Calu3 (cell line): ENCODE results near the gene CCL18. TPM values are rescaled to one million over a fixed set of nuclear protein-coding genes. Genes with fewer than 3 reads are reported as not detected.
"Not testable (repeated sequence)": the region's sequence is repeated elsewhere in the genome, so short reads cannot be mapped to it uniquely, and the experiment has no call there.

Source experiments
- BruUV-seq: library from RNA; stranded (reverse); fragments of 400-500 nt; replicated peaks from 2 replicates; lab custom pipeline; 2021; lab: Mats Ljungman, UMichigan
- CTCF ChIA-PET: fragments of 300-600 bp; sonication (Branson Sonifier 250); formaldehyde crosslinking; loops from one replicate; lab custom pipeline; 2022; ENCODE audit warnings: antibody characterized with exemption; lab: Charles Lee
- DNase-seq: peaks from one replicate; pipeline ENCODE4 v3.0.0; 2022
- H3K27ac Mint-ChIP-seq: one replicate; pipeline ENCODE4 v1.8.0; 2022; ENCODE audit warnings: mixed read lengths; ENCODE audit not compliant: unreplicated experiment
- H3K27me3 Mint-ChIP-seq: one replicate; pipeline ENCODE4 v1.8.0; 2022; ENCODE audit warnings: mixed read lengths; ENCODE audit not compliant: unreplicated experiment
- H3K36me3 Mint-ChIP-seq: one replicate; pipeline ENCODE4 v1.8.0; 2022; ENCODE audit warnings: mild to moderate bottlenecking, moderate library complexity, mixed read lengths; ENCODE audit not compliant: insufficient read depth, unreplicated experiment
- H3K4me1 Mint-ChIP-seq: one replicate; pipeline ENCODE4 v1.8.0; 2022; ENCODE audit warnings: mild to moderate bottlenecking, low read depth, mixed read lengths; ENCODE audit not compliant: unreplicated experiment
- H3K4me3 Mint-ChIP-seq: one replicate; pipeline ENCODE4 v1.8.0; 2022; ENCODE audit warnings: mild to moderate bottlenecking, low read depth, moderate library complexity, mixed read lengths; ENCODE audit not compliant: unreplicated experiment
- H3K9me3 Mint-ChIP-seq: one replicate; pipeline ENCODE4 v1.8.0; 2022; ENCODE audit warnings: low read depth, mixed read lengths; ENCODE audit not compliant: unreplicated experiment
- intact Hi-C: fragments of 100-400 bp; cut with micrococcal nuclease; formaldehyde crosslinking; loops from one replicate; pipeline ENCODE4 v1.10.0; 2022; ENCODE audit not compliant: unreplicated experiment
- total RNA-seq: library from RNA; stranded (reverse); gene quantifications from 2 replicates; pipeline ENCODE4 v1.2.3, GENCODE V29; 2022
- TF ChIP-seq, protein P1 (sequence below): fragments of 200-600 bp; IDR thresholded peaks from one replicate; pipeline ENCODE4 v1.8.0; 2022; ENCODE audit warnings: antibody characterized with exemption; ENCODE audit not compliant: unreplicated experiment

The CCL18 gene
- total RNA-seq, 1 experiment from 2014 or later = not detected

DNA sequence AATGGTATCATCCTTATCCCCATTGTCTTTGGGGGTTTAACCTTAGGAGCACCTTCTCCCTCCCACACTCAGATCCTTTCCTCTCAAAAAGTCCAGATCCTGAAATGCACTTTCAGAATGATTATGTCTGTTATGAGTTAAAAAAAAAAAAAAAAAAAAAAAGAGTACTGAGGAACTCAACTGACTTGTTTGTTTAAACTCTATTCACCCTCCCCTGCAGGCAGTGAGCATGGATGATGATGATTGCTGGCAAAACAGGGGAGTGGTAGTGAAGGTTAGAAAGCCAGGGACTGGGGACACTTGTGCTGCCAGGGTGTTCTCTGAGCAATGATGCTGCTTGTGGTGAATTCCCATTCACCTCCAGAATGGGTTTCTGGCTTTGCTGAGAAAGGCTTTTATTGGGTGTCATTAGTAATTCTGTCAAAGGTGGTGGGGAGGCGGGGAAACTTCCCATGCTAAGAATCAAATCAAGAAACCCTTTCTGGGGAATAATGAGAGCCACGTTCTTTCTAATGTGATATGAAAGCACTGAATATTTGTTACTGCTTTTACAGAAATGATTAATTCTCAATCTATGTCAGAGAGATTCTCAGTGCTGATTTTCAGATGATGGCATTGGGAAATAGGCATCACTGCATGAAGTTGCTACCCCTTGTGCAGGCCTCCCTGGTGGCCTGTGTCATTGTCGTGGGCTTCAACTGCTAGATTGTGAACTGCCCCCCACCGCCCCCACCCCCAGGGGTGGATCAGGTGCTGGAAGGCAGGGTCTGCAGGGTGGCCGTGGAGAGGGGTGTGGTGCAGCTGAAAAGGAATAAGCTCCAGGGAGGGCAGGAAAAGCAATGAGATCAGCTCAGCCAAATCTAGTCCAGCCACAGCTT lies 53.7 kb downstream of the CCL18 start:
- no peak overlapping the region for H3K4me3 Mint-ChIP-seq
- no peaks in the 10 kb centered on the region for H3K36me3 Mint-ChIP-seq
- TF ChIP-seq, protein P1, sequence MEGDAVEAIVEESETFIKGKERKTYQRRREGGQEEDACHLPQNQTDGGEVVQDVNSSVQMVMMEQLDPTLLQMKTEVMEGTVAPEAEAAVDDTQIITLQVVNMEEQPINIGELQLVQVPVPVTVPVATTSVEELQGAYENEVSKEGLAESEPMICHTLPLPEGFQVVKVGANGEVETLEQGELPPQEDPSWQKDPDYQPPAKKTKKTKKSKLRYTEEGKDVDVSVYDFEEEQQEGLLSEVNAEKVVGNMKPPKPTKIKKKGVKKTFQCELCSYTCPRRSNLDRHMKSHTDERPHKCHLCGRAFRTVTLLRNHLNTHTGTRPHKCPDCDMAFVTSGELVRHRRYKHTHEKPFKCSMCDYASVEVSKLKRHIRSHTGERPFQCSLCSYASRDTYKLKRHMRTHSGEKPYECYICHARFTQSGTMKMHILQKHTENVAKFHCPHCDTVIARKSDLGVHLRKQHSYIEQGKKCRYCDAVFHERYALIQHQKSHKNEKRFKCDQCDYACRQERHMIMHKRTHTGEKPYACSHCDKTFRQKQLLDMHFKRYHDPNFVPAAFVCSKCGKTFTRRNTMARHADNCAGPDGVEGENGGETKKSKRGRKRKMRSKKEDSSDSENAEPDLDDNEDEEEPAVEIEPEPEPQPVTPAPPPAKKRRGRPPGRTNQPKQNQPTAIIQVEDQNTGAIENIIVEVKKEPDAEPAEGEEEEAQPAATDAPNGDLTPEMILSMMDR = no peak
- no TSS peak for BruUV-seq
- H3K4me1 Mint-ChIP-seq = no peaks in the 10 kb centered on the region
- intact Hi-C loops = no loop called here
- peaks cover 89% of the 10 kb centered on the region for H3K27me3 Mint-ChIP-seq
- H3K9me3 Mint-ChIP-seq = peaks cover 3% of the 10 kb centered on the region
- no peak overlapping the region for H3K27ac Mint-ChIP-seq
- CTCF ChIA-PET = interaction anchor here (0.6 kb wide), 1 partner anchor 587 kb away, joined by 3 read pairs; no protein-coding TSS in a partner anchor
- no peak for DNase-seq

DNA sequence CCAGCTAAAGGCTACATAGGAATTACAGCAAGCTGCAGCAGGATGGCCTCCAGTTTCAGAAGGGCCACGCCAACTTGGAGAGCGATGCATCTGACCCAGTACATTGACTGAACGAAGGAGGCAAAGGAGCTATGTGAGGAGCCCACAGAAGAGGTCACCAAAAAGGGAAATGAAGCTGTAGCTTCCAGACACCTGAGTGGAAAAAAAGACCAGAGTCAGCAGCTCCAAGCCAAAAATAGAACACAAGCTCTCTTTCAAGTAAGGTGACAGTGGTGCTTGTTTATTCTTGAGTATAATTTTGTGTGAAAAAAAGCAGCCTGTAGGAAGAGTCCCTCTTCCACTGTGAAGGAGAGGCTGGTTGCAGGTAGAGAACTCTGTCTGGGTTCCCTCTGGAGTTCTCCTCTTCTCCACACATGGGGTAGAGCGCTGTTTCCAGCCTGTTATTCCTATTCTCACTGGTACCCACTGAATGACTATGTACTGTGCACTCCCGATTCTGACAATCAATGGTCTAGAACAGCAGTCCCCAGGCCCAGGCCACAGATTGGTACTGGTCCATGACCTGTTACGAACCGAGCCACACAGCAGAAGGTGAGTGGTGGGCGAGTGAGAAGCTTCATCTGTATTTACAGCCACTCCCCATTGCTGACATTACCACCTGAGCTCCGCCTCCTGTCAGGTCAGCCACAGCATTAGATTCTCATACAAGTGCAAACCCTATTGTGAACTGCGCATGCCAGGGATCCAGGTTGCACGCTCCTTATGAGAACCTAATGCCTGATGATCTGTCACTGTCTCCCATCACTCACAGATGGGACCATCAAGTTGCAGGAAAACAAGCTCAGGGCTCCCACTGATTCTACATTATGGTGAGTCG lies 54.6 kb downstream of the CCL18 start:
- no TSS peak for BruUV-seq
- DNase-seq = no peak
- Mint-ChIP-seq H3K9me3 (peaks cover 3% of the 10 kb centered on the region), H3K27ac (no peak overlapping the region), H3K4me1 (no peaks in the 10 kb centered on the region), H3K36me3 (no peaks in the 10 kb centered on the region), H3K4me3 (no peak overlapping the region), H3K27me3 (peaks cover 93% of the 10 kb centered on the region)
- TF ChIP-seq, protein P1 = no peak
- CTCF ChIA-PET = no interaction called here
- intact Hi-C loops = no loop called here

DNA sequence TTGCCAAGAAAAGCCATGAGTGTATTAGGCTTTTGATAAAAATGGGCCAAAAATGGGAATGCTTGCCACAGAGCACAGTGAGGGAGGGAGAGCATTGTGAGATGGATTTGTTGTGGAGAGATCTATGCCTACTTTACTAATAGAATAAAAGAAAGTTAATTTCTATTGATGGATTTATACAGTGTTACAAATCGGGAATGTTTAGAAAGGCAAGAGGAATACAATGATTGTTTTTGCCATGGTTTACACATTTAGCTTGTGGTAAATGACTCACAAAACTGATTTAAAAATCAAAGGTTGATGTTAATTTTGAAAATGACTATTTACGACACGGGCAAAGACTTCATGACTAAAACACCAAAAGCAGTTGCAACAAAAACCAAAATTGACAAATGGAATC lies 56.1 kb downstream of the CCL18 start:
- TF ChIP-seq, protein P1 = no peak
- peaks cover 80% of the 10 kb centered on the region for H3K27me3 Mint-ChIP-seq
- CTCF ChIA-PET = interaction anchor here (1.8 kb wide), 1 partner anchor 92 kb away, joined by 3 read pairs; no protein-coding TSS in a partner anchor
- no peak overlapping the region for H3K4me3 Mint-ChIP-seq
- no peak overlapping the region for H3K27ac Mint-ChIP-seq
- intact Hi-C loops = no loop called here
- DNase-seq = no peak
- no peaks in the 10 kb centered on the region for H3K4me1 Mint-ChIP-seq
- no peaks in the 10 kb centered on the region for H3K36me3 Mint-ChIP-seq
- no peaks in the 10 kb centered on the region for H3K9me3 Mint-ChIP-seq
- no TSS peak for BruUV-seq

DNA sequence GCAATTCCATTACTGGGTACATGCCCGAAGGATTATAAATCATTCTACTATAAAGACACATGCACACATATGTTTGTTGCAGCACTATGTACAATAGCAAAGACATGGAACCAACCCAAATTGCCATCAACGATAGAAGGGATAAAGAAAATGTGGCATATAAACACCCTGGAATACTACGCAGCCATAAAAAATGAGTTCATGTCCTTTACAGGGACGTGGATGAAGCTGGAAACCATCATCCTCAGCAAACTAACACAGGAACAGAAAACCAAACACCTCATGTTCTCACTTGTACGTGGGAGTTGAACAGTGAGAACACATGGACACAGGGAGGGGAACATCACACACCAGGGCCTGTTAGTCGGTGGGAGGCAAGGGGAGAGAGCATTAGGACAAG lies 57.0 kb downstream of the CCL18 start:
- H3K27ac Mint-ChIP-seq, H3K4me1 Mint-ChIP-seq, DNase-seq, H3K9me3 Mint-ChIP-seq, BruUV-seq, H3K36me3 Mint-ChIP-seq, H3K4me3 Mint-ChIP-seq, intact Hi-C loops: not testable (repeated sequence)
- CTCF ChIA-PET = interaction anchor here (1.8 kb wide), 1 partner anchor 93 kb away, joined by 3 read pairs; no protein-coding TSS in a partner anchor
- peaks cover 72% of the 10 kb centered on the region for H3K27me3 Mint-ChIP-seq

Other genes with a start within 250 kb of the CCL18 start
- not detected in 2 replicates for gene HEATR9, start 195.4 kb upstream of the CCL18 start, total RNA-seq
- gene CCL5, start 183.9 kb upstream of the CCL18 start, total RNA-seq = 7.0 and 28.7 TPM in 2 replicates
- 6.2 and 6.5 TPM in 2 replicates for gene RDM1, start 133.5 kb upstream of the CCL18 start, total RNA-seq
- gene LYZL6, start 120.6 kb upstream of the CCL18 start, total RNA-seq = not detected in 2 replicates
- not detected in 2 replicates for gene CCL16, start 82.8 kb upstream of the CCL18 start, total RNA-seq
- gene CCL14, start 77.5 kb upstream of the CCL18 start, total RNA-seq = not detected in 2 replicates
- gene CCL15, start 62.7 kb upstream of the CCL18 start, total RNA-seq = 0.42 TPM in 1 of 2 replicates, not detected in the other
- not detected in 2 replicates for gene CCL23, start 46.3 kb upstream of the CCL18 start, total RNA-seq
- gene CCL3, start 25.9 kb downstream of the CCL18 start, total RNA-seq = not detected in 2 replicates
- not detected in 2 replicates for gene CCL4, start 39.6 kb downstream of the CCL18 start, total RNA-seq
- gene TBC1D3B, start 112.4 kb downstream of the CCL18 start, total RNA-seq = 71.6 and 73.5 TPM in 2 replicates
- not detected in 2 replicates for gene CCL3L1, start 132.5 kb downstream of the CCL18 start, total RNA-seq
- not detected in 2 replicates for gene CCL4L2, start 146.8 kb downstream of the CCL18 start, total RNA-seq
- gene TBC1D3I, start 200.3 kb downstream of the CCL18 start, total RNA-seq = 2.1 and 3.3 TPM in 2 replicates